HG02870 (cell line): Measurements from ENCODE around the gene FTHL17.

Experiments
- ATAC-seq: cut with Tn5 transposase; IDR thresholded peaks from one replicate; pipeline ENCODE4 v1.9.1; 2021; ENCODE audit warnings: mild to moderate bottlenecking, moderate library complexity; ENCODE audit not compliant: unreplicated experiment

FTHL17 gene

GRCh38 chrX:31039327-31039711 lies 32.5 kb downstream of the FTHL17 start:
- ATAC-seq: peak; percentile 11

- peak; percentile 64 for ATAC-seq
These were observed 33.1 kb downstream of the FTHL17 start for GRCh38 chrX:31038575-31039326.

GRCh38 chrX:31036895-31037294 lies 34.9 kb downstream of the FTHL17 start:
- ATAC-seq: peak; percentile 80

GRCh38 chrX:31027351-31027750 lies 44.5 kb downstream of the FTHL17 start:
- no peak for ATAC-seq

- ATAC-seq: no peak
These were observed 47.0 kb downstream of the FTHL17 start for GRCh38 chrX:31024866-31025265.

GRCh38 chrX:31021537-31021936 lies 50.3 kb downstream of the FTHL17 start:
- ATAC-seq: no peak
